Osteoblast (primary cell): ENCODE results near the gene POLR3H. TPM values are rescaled to one million over a fixed set of nuclear protein-coding genes. Genes with fewer than 3 reads are reported as not detected.
A peak's percentile ranks its signal among the peaks of the same experiment; 100 is the strongest.

Experiments used
- DNase-seq: peaks from one replicate; pipeline ENCODE4 v3.0.0; 2011; ENCODE audit warnings: low spot score, mixed read lengths; ENCODE audit not compliant: insufficient read length; ENCODE audit errors: missing footprints
- H2AFZ ChIP-seq: 2 replicates; pipeline ENCODE4 v1.6.0; 2011; ENCODE audit warnings: mild to moderate bottlenecking, low read length
- H3K27ac ChIP-seq: 2 replicates; pipeline ENCODE4 v1.5.1; 2011; ENCODE audit warnings: mild to moderate bottlenecking, low read depth, low read length, moderate library complexity
- H3K27me3 ChIP-seq: 2 replicates; pipeline ENCODE4 v1.6.0; 2012; ENCODE audit warnings: mild to moderate bottlenecking, control low read depth, inconsistent platforms, low read length, moderate library complexity; ENCODE audit not compliant: insufficient read depth
- H3K36me3 ChIP-seq: 2 replicates; pipeline ENCODE4 v1.5.1; 2011; ENCODE audit warnings: mild to moderate bottlenecking, low read length, control low read depth, moderate library complexity; ENCODE audit not compliant: insufficient read depth
- H3K4me1 ChIP-seq: 2 replicates; pipeline ENCODE4 v1.5.1; 2011; ENCODE audit warnings: mild to moderate bottlenecking, low read length, control low read depth, moderate library complexity; ENCODE audit not compliant: insufficient read depth
- H3K4me2 ChIP-seq: 2 replicates; pipeline ENCODE4 v1.6.0; 2011; ENCODE audit warnings: mild to moderate bottlenecking, low read length; ENCODE audit not compliant: insufficient read depth
- H3K4me3 ChIP-seq: fragments of 200-600 bp; sonication (generic); 3 replicates; pipeline ENCODE4 v1.5.1; 2012; ENCODE audit warnings: mild to moderate bottlenecking, low read length, inconsistent platforms; ENCODE audit not compliant: insufficient read depth
- H3K79me2 ChIP-seq: 2 replicates; pipeline ENCODE4 v1.6.0; 2012; ENCODE audit warnings: mild to moderate bottlenecking, low read length, control low read depth, inconsistent platforms; ENCODE audit not compliant: insufficient read depth
- H3K9me3 ChIP-seq: 2 replicates; pipeline ENCODE4 v1.5.1; 2011; ENCODE audit warnings: low read depth, low read length, control low read depth
- H4K20me1 ChIP-seq: 2 replicates; pipeline ENCODE4 v1.6.0; 2012; ENCODE audit warnings: mild to moderate bottlenecking, low read length, control low read depth; ENCODE audit not compliant: insufficient read depth
- CTCF ChIP-seq: IDR thresholded peaks from 2 replicates; pipeline ENCODE4 v1.5.1; 2011; ENCODE audit warnings: mild to moderate bottlenecking, low read depth, low read length, moderate library complexity; ENCODE audit errors: extremely low read depth
- total RNA-seq: library from RNA; depleted of rRNA; stranded (reverse); fragments of >200 nt; gene quantifications from 2 replicates; pipeline ENCODE4 v1.2.3, GENCODE V29; 2012

The POLR3H gene
- total RNA-seq, 1 donor, result 27.9 TPM

- Histone ChIP-seq H3K36me3 (no peaks in the 10 kb centered on the region), H3K4me2 (no peak overlapping the region), H3K4me1 (peaks cover 19% of the 10 kb centered on the region), H3K79me2 (no peaks in the 10 kb centered on the region), H3K9me3 (no peaks in the 10 kb centered on the region), H3K4me3 (no peak overlapping the region), H3K27ac (peak overlapping the region; percentile 27), H4K20me1 (no peaks in the 10 kb centered on the region), H3K27me3 (no peaks in the 10 kb centered on the region), H2AFZ (peak overlapping the region; percentile 3)
- TF ChIP-seq CTCF, result no peak
- DNase-seq, result peak; percentile 97
Measured at GRCh38 chr22:41565403-41566054, 21.3 kb upstream of the POLR3H start.

- Histone ChIP-seq H2AFZ (no peak overlapping the region), H3K27me3 (no peaks in the 10 kb centered on the region), H3K4me3 (no peak overlapping the region), H3K4me2 (no peak overlapping the region), H4K20me1 (no peaks in the 10 kb centered on the region), H3K4me1 (peaks cover 19% of the 10 kb centered on the region), H3K79me2 (no peaks in the 10 kb centered on the region), H3K9me3 (no peaks in the 10 kb centered on the region), H3K27ac (no peak overlapping the region), H3K36me3 (no peaks in the 10 kb centered on the region)
- TF ChIP-seq CTCF, result no peak
- DNase-seq, result peak; percentile 76
Measured at GRCh38 chr22:41564563-41564962, 20.3 kb upstream of the POLR3H start.

- H3K27ac ChIP-seq, result no peak overlapping the region
- peak; percentile 97 for DNase-seq
Measured at GRCh38 chr22:41563051-41563711, 18.9 kb upstream of the POLR3H start.

More at GRCh38 chr22:41563051-41563711, 18.9 kb upstream of the POLR3H start:
- Histone ChIP-seq H3K36me3 (no peaks in the 10 kb centered on the region), H3K4me2 (peak overlapping the region; percentile 63), H3K4me3 (peak overlapping the region; percentile 41), H3K79me2 (no peaks in the 10 kb centered on the region), H3K9me3 (no peaks in the 10 kb centered on the region), H3K27me3 (no peaks in the 10 kb centered on the region), H3K4me1 (peaks cover 19% of the 10 kb centered on the region), H4K20me1 (no peaks in the 10 kb centered on the region), H2AFZ (peak overlapping the region; percentile 67)
- no peak for TF ChIP-seq CTCF
